ENCODE results near the gene PTPRR.

DNA sequence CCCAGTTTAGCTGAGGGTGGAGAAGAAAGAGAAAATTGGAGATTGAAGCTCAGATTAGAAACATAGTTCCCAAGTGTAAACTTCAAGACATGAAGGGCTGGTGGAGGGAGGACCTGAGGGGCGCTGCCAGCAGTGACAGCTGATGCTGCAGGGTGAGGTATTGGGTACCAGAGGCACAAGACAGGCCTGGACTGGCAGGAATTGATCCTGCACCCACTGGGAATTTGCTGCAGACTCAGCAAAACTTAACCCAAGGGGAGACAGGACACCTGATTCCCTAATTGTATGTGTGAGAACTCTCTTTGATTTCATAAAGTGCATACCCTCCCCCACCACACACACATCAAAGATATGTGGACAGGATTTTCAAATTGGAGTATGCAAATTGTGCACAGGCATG lies 11.6 kb downstream of the PTPRR start:
- TF ChIP-seq, protein P1, sequence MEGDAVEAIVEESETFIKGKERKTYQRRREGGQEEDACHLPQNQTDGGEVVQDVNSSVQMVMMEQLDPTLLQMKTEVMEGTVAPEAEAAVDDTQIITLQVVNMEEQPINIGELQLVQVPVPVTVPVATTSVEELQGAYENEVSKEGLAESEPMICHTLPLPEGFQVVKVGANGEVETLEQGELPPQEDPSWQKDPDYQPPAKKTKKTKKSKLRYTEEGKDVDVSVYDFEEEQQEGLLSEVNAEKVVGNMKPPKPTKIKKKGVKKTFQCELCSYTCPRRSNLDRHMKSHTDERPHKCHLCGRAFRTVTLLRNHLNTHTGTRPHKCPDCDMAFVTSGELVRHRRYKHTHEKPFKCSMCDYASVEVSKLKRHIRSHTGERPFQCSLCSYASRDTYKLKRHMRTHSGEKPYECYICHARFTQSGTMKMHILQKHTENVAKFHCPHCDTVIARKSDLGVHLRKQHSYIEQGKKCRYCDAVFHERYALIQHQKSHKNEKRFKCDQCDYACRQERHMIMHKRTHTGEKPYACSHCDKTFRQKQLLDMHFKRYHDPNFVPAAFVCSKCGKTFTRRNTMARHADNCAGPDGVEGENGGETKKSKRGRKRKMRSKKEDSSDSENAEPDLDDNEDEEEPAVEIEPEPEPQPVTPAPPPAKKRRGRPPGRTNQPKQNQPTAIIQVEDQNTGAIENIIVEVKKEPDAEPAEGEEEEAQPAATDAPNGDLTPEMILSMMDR (IDR thresholded peaks at IDR 0.05; ENCODE audit: low read depth, low read length, poor library complexity, severe bottlenecking) = no peak
- TF ChIP-seq EZH2phosphoT487 (IDR thresholded peaks at IDR 0.05; ENCODE audit: borderline replicate concordance, low read length) = no peak

Measured in DOHH2 (cell line).